ENCODE data around the gene MYBPHL.

DNA sequence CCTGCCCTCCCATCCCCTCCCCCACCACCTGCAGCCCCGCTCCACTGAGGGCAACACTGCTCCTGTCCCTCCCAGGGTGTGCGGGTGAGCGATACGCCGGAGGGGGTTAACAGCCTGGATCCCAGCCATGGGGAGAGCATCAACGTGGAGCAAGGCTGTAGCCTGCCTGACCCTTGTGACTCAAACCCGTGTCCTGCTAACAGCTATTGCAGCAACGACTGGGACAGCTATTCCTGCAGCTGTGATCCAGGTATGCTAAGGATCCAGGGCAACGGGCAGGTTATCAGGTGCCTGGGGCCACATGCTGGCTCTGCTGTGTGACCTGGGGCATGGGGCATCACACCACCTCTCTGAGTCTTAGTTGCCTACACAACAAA, 42.4 kb downstream of the MYBPHL start:
- TF ChIP-seq, protein P1, sequence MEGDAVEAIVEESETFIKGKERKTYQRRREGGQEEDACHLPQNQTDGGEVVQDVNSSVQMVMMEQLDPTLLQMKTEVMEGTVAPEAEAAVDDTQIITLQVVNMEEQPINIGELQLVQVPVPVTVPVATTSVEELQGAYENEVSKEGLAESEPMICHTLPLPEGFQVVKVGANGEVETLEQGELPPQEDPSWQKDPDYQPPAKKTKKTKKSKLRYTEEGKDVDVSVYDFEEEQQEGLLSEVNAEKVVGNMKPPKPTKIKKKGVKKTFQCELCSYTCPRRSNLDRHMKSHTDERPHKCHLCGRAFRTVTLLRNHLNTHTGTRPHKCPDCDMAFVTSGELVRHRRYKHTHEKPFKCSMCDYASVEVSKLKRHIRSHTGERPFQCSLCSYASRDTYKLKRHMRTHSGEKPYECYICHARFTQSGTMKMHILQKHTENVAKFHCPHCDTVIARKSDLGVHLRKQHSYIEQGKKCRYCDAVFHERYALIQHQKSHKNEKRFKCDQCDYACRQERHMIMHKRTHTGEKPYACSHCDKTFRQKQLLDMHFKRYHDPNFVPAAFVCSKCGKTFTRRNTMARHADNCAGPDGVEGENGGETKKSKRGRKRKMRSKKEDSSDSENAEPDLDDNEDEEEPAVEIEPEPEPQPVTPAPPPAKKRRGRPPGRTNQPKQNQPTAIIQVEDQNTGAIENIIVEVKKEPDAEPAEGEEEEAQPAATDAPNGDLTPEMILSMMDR (IDR thresholded peaks at IDR 0.05) = no peak
- no peak for TF ChIP-seq POLR2AphosphoS5 (IDR thresholded peaks at IDR 0.05)
- no peak for TF ChIP-seq EP300 (IDR thresholded peaks at IDR 0.05)
